ENCODE results near the gene HS2ST1.

HS2ST1 gene

GRCh38 chr1:87140831-87141540, 226.6 kb downstream of the HS2ST1 start:
- H3K27ac ChIP-seq, result no peak overlapping the region
- H2AFZ ChIP-seq, result no peak overlapping the region
- no peaks in the 10 kb centered on the region for H3K79me2 ChIP-seq
- no peaks in the 10 kb centered on the region for H3K36me3 ChIP-seq (ENCODE audit: control insufficient read depth, insufficient read depth, low read length)
- H3K9me3 ChIP-seq (ENCODE audit: control insufficient read depth, low read length), result no peaks in the 10 kb centered on the region
- no peak for TF ChIP-seq CTCF (IDR thresholded peaks at IDR 0.05)
- no peaks in the 10 kb centered on the region for H3K27me3 ChIP-seq (ENCODE audit: control insufficient read depth, insufficient read depth, low read length)
- H3K4me3 ChIP-seq (ENCODE audit: low read depth, low read length), result no peak overlapping the region
- no peak overlapping the region for H3K4me2 ChIP-seq (ENCODE audit: low read length)
- H3K4me1 ChIP-seq, result no peaks in the 10 kb centered on the region
- no peak overlapping the region for H3K9ac ChIP-seq

- H3K4me2 ChIP-seq (ENCODE audit: low read length), result no peak overlapping the region
- H3K9me3 ChIP-seq (ENCODE audit: control insufficient read depth, low read length), result no peaks in the 10 kb centered on the region
- H2AFZ ChIP-seq, result no peak overlapping the region
- H3K79me2 ChIP-seq, result no peaks in the 10 kb centered on the region
- H3K27ac ChIP-seq, result no peak overlapping the region
- no peaks in the 10 kb centered on the region for H3K36me3 ChIP-seq (ENCODE audit: control insufficient read depth, insufficient read depth, low read length)
- H3K27me3 ChIP-seq (ENCODE audit: control insufficient read depth, insufficient read depth, low read length), result no peaks in the 10 kb centered on the region
- H3K4me3 ChIP-seq (ENCODE audit: low read depth, low read length), result no peak overlapping the region
- no peak for TF ChIP-seq CTCF (IDR thresholded peaks at IDR 0.05)
- no peaks in the 10 kb centered on the region for H3K4me1 ChIP-seq
- H3K9ac ChIP-seq, result no peak overlapping the region
Measured at GRCh38 chr1:87141556-87141955, 227.1 kb downstream of the HS2ST1 start.

GRCh38 chr1:87143413-87144135, 229.1 kb downstream of the HS2ST1 start:
- no peak for TF ChIP-seq CTCF (IDR thresholded peaks at IDR 0.05)
- Histone ChIP-seq H3K79me2 (no peaks in the 10 kb centered on the region), H3K36me3 (ENCODE audit: control insufficient read depth, insufficient read depth, low read length) (no peaks in the 10 kb centered on the region), H3K4me2 (ENCODE audit: low read length) (no peak overlapping the region), H3K9ac (no peak overlapping the region), H2AFZ (no peak overlapping the region), H3K27me3 (ENCODE audit: control insufficient read depth, insufficient read depth, low read length) (no peaks in the 10 kb centered on the region), H3K27ac (no peak overlapping the region), H3K9me3 (ENCODE audit: control insufficient read depth, low read length) (no peaks in the 10 kb centered on the region), H3K4me3 (ENCODE audit: low read depth, low read length) (no peak overlapping the region), H3K4me1 (no peaks in the 10 kb centered on the region)

GRCh38 chr1:87144316-87144895, 230.0 kb downstream of the HS2ST1 start:
- H3K4me3 ChIP-seq (ENCODE audit: low read depth, low read length), result no peak overlapping the region
- no peaks in the 10 kb centered on the region for H3K36me3 ChIP-seq (ENCODE audit: control insufficient read depth, insufficient read depth, low read length)
- H3K79me2 ChIP-seq, result no peaks in the 10 kb centered on the region
- no peaks in the 10 kb centered on the region for H3K9me3 ChIP-seq (ENCODE audit: control insufficient read depth, low read length)
- no peaks in the 10 kb centered on the region for H3K4me1 ChIP-seq
- no peaks in the 10 kb centered on the region for H3K27me3 ChIP-seq (ENCODE audit: control insufficient read depth, insufficient read depth, low read length)
- no peak overlapping the region for H3K27ac ChIP-seq
- H2AFZ ChIP-seq, result no peak overlapping the region
- no peak overlapping the region for H3K4me2 ChIP-seq (ENCODE audit: low read length)
- no peak for TF ChIP-seq CTCF (IDR thresholded peaks at IDR 0.05)
- no peak overlapping the region for H3K9ac ChIP-seq
